HepG2 (cell line): Measurements from ENCODE around the gene OST4. TPM values are rescaled to one million over a fixed set of nuclear protein-coding genes. Genes with fewer than 3 reads are reported as not detected.

Experiments
- CBFB ChIP-seq: sonication (generic); formaldehyde crosslinking; IDR thresholded peaks from 2 replicates; pipeline ENCODE4 v1.4.0; 2020; ENCODE audit warnings: missing genetic modification reagents
- CCDC6 ChIP-seq: sonication (generic); formaldehyde crosslinking; IDR thresholded peaks from 2 replicates; pipeline ENCODE4 v1.8.1; 2022; ENCODE audit warnings: mild to moderate bottlenecking, missing genetic modification reagents, moderate library complexity
- CREB1 ChIP-seq, 2 experiments: fragments of 450-650 bp in 1 of 2; IDR thresholded peaks; 2 replicates each; pipeline ENCODE4 v1.6.1; 2016 to 2017; ENCODE audit warnings: control low read depth in 1 of 2, mild to moderate bottlenecking in 1 of 2, missing compliant biosample characterization in 1 of 2, missing genetic modification characterization in 1 of 2
- CTCF ChIP-seq: sonication (generic); formaldehyde crosslinking; IDR thresholded peaks from 2 replicates; pipeline ENCODE4 v1.5.0; 2020; ENCODE audit warnings: mild to moderate bottlenecking, missing genetic modification reagents, moderate library complexity
- GATAD2A ChIP-seq: IDR thresholded peaks from 2 replicates; pipeline ENCODE4 v1.6.1; 2016
- IRF9 ChIP-seq: sonication (generic); formaldehyde crosslinking; IDR thresholded peaks from 2 replicates; pipeline ENCODE4 v1.8.0; 2022; ENCODE audit warnings: missing genetic modification reagents, mild to moderate bottlenecking, borderline replicate concordance
- LCORL ChIP-seq, 2 experiments: fragments of 450-650 bp in 1 of 2; sonication (generic) in 1 of 2; formaldehyde crosslinking in 1 of 2; IDR thresholded peaks; 2 replicates each; pipeline versions ENCODE4 v1.5.0 to v1.6.1; 2017 to 2020; ENCODE audit warnings: antibody characterized with exemption in 1 of 2, missing genetic modification reagents in 1 of 2
- MEIS2 ChIP-seq: sonication (generic); formaldehyde crosslinking; IDR thresholded peaks from 2 replicates; pipeline ENCODE4 v1.9.0; 2021; ENCODE audit warnings: mild to moderate bottlenecking, missing genetic modification reagents
- MYC ChIP-seq: sonication (generic); formaldehyde crosslinking; IDR thresholded peaks from 2 replicates; pipeline ENCODE4 v1.9.0; 2021; ENCODE audit warnings: missing genetic modification reagents, borderline replicate concordance
- NRL ChIP-seq: sonication (generic); formaldehyde crosslinking; IDR thresholded peaks from 2 replicates; pipeline ENCODE4 v1.5.0; 2020; ENCODE audit warnings: missing genetic modification reagents, mild to moderate bottlenecking, moderate library complexity, borderline replicate concordance
- RBFOX2 ChIP-seq: fragments of 200-400 bp; formaldehyde crosslinking; IDR thresholded peaks from 2 replicates; pipeline ENCODE4 v1.6.1; 2017; ENCODE audit warnings: low read depth, mild to moderate bottlenecking, low read length
- RFX5 ChIP-seq: IDR thresholded peaks from 2 replicates; pipeline ENCODE4 v1.6.1; 2011; ENCODE audit warnings: low read depth, low read length, improper control_type of control experiment
- SOX5 ChIP-seq: IDR thresholded peaks from 2 replicates; pipeline ENCODE4 v1.6.1; 2016; ENCODE audit warnings: borderline replicate concordance
- SP2 ChIP-seq: sonication (generic); formaldehyde crosslinking; IDR thresholded peaks from 2 replicates; pipeline ENCODE4 v1.5.1; 2020; ENCODE audit warnings: mild to moderate bottlenecking, missing genetic modification reagents
- TCF12 ChIP-seq, 2 experiments: fragments of 450-650 bp in 1 of 2; sonication (generic) in 1 of 2; formaldehyde crosslinking in 1 of 2; IDR thresholded peaks; 2 replicates each; pipeline versions ENCODE4 v1.6.1 to v1.8.0; 2017 to 2022; ENCODE audit warnings: antibody characterized with exemption in 1 of 2, mild to moderate bottlenecking in 1 of 2, missing genetic modification reagents in 1 of 2, moderate library complexity in 1 of 2
- THAP9 ChIP-seq: sonication (generic); formaldehyde crosslinking; IDR thresholded peaks from 2 replicates; pipeline ENCODE4; 2020; ENCODE audit warnings: missing genetic modification reagents, mild to moderate bottlenecking, borderline replicate concordance
- TSC22D2 ChIP-seq: sonication (generic); formaldehyde crosslinking; IDR thresholded peaks from 2 replicates; pipeline ENCODE4 v1.5.1; 2020; ENCODE audit warnings: missing genetic modification reagents, mild to moderate bottlenecking, borderline replicate concordance
- ZNF136 ChIP-seq: sonication (generic); formaldehyde crosslinking; IDR thresholded peaks from 2 replicates; pipeline ENCODE4 v1.8.1; 2022; ENCODE audit warnings: low read depth, mild to moderate bottlenecking, moderate library complexity, missing genetic modification reagents
- ZNF274 ChIP-seq: sonication (generic); formaldehyde crosslinking; IDR thresholded peaks from 2 replicates; pipeline ENCODE4 v1.5.1; 2020; ENCODE audit warnings: mild to moderate bottlenecking, missing genetic modification reagents
- ZNF383 ChIP-seq: sonication (generic); formaldehyde crosslinking; IDR thresholded peaks from 2 replicates; pipeline ENCODE4 v1.4.0; 2020; ENCODE audit warnings: missing genetic modification reagents, mild to moderate bottlenecking, borderline replicate concordance
- ZNF556 ChIP-seq: sonication (generic); formaldehyde crosslinking; IDR thresholded peaks from 2 replicates; pipeline ENCODE4 v1.4.0; 2020; ENCODE audit warnings: mild to moderate bottlenecking, missing genetic modification reagents, borderline replicate concordance
- ZNF629 ChIP-seq: sonication (generic); formaldehyde crosslinking; conservative IDR thresholded peaks from 2 replicates; pipeline ENCODE4 v1.5.0; 2020; ENCODE audit warnings: missing genetic modification reagents
- ZNF713 ChIP-seq: sonication (generic); formaldehyde crosslinking; IDR thresholded peaks from 2 replicates; pipeline ENCODE4 v1.4.0; 2020; ENCODE audit warnings: mild to moderate bottlenecking, missing genetic modification reagents
- polyA plus RNA-seq, 8 experiments: library from polyadenylated mRNA; depleted of rRNA in 3 of 8; stranded (reverse) in 7 of 8; unstranded in 1 of 8; fragments of >200 nt; fragmentation: Illumina TruSeq in 4 of 8; extraction: Trizol in 4 of 8; gene quantifications; 2 replicates each; pipeline versions ENCODE4 v1.2.1 to v1.2.3, GENCODE V29; 2011 to 2016; ENCODE audit warnings: low read depth in 4 of 8, missing spikeins in 1 of 8, mixed read lengths in 1 of 8; ENCODE audit not compliant: insufficient read depth in 1 of 8
- total RNA-seq, 5 experiments: library from RNA; depleted of rRNA; stranded (reverse); fragments of >200 nt; fragmentation: Illumina TruSeq; extraction: Trizol; gene quantifications; 2 replicates each; pipeline ENCODE4 v1.2.3, GENCODE V29; 2016; ENCODE audit warnings: low read depth in 1 of 5

The OST4 gene
- total and polyA plus RNA-seq, 2 of the 13 experiments (the other 11 are each of a cell fraction or from before 2014, with no cell fraction given) = 498 to 584 TPM

- TF ChIP-seq CBFB (CRISPR knock-in tag) (peak; percentile 74), ZNF629 (peak; percentile 85), RFX5 (no peak), ZNF136 (peak; percentile 53; the same call in 1 of the 2 replicates), MEIS2 (CRISPR knock-in tag) (0 out of 2 replicates have a peak, but pooled peaks have one; percentile 58), CTCF (CRISPR knock-in tag) (peak; percentile 47), GATAD2A (CRISPR knock-in tag) (peak; percentile 99), MYC (CRISPR knock-in tag) (peak; percentile 96), CREB1 (IDR thresholded peaks at IDR 0.05) (no peak), CREB1 (CRISPR knock-in tag; IDR thresholded peaks at IDR 0.05) (no peak), ZNF713 (CRISPR knock-in tag) (no peak), ZNF274 (CRISPR knock-in tag) (peak; percentile 78), RBFOX2 (peak; percentile 50; the same call in 1 of the 2 replicates), ZNF383 (0 out of 2 replicates have a peak, but pooled peaks have one; percentile 11), CCDC6 (CRISPR knock-in tag) (peak; percentile 66; the same call in 1 of the 2 replicates), LCORL (IDR thresholded peaks at IDR 0.05) (no peak), LCORL (CRISPR knock-in tag; IDR thresholded peaks at IDR 0.05) (peak; percentile 16; the same call in 1 of the 2 replicates), THAP9 (peak; percentile 67; the same call in 1 of the 2 replicates), ZNF556 (CRISPR knock-in tag) (peak; percentile 82; the same call in 1 of the 2 replicates), SOX5 (CRISPR knock-in tag) (peak; percentile 66), SP2 (CRISPR knock-in tag) (no peak), TCF12 (IDR thresholded peaks at IDR 0.05) (no peak), TCF12 (CRISPR knock-in tag; IDR thresholded peaks at IDR 0.05) (peak; percentile 31; the same call in 1 of the 2 replicates), IRF9 (0 out of 2 replicates have a peak, but pooled peaks have one; percentile 22), TSC22D2 (peak; percentile 86; the same call in 1 of the 2 replicates), NRL (CRISPR knock-in tag) (peak; percentile 96; the same call in 1 of the 2 replicates)
These were observed 21.4 kb upstream of the OST4 start (continued) for GRCh38 chr2:27092696-27093429.
